ENCODE results near the gene FAT3.

FAT3 gene

DNA sequence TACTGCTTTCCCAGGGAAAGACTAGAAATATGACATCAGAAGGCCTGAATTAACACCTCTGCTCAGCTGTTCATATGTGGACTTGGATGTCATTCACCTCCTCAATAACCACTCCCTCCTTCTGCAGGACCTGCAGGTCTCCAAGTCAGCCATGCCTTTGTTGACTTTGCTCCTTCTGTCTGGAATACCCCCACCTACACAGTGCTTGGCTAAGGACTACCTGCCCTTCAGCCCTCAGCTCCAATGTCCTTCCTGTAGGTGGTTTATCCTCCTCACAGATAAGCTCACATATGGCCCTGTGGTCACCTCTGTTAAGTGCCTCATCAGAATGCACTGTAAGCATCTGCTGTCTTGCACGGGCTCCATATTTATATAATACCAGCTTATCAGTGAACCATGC lies 26.4 kb upstream of the FAT3 start:
- TF ChIP-seq, protein P1, sequence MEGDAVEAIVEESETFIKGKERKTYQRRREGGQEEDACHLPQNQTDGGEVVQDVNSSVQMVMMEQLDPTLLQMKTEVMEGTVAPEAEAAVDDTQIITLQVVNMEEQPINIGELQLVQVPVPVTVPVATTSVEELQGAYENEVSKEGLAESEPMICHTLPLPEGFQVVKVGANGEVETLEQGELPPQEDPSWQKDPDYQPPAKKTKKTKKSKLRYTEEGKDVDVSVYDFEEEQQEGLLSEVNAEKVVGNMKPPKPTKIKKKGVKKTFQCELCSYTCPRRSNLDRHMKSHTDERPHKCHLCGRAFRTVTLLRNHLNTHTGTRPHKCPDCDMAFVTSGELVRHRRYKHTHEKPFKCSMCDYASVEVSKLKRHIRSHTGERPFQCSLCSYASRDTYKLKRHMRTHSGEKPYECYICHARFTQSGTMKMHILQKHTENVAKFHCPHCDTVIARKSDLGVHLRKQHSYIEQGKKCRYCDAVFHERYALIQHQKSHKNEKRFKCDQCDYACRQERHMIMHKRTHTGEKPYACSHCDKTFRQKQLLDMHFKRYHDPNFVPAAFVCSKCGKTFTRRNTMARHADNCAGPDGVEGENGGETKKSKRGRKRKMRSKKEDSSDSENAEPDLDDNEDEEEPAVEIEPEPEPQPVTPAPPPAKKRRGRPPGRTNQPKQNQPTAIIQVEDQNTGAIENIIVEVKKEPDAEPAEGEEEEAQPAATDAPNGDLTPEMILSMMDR (IDR thresholded peaks at IDR 0.05; ENCODE audit: low read depth, low read length), result no peak
- no peak for DNase-seq (ENCODE audit: extremely low read depth, low read depth)

DNA sequence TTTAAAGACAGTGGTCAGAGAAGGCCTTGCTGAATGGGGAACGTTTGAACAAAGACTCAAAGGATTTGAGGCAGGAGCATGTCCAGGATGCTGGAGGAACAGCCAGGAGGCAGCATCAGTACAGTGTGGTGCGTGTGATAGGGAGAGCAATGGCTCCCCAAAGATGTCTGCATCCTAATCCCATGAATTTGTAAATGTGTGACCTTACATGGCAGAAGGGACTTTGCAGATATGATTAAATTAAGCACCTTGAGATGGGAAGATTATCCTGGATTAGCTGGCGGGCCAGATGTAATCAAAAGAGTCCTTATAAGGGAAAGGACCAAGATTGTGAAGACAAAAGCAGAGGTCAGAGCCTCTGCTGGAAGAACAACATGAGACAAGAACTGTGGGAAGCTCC lies 24.6 kb upstream of the FAT3 start:
- DNase-seq (ENCODE audit: extremely low read depth, low read depth), result no peak

DNA sequence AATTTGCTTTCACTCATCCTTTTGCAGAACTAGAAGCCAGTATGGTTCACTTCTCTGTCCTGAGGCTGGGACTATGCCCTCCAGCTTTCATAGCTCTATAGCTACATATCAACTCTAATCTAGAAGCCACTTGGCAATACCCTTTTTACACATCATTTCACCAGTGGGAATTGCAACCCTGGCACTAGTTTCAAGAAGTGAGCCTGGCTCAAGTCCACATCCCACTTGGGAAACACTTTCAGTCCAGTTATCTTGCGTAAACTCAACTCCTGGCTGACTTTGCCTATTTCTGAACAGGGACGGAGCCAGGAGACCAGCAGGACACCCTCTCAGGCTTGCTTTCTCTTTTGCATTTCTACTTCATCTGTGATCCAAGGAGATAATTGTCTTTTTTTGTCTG lies 19.9 kb upstream of the FAT3 start:
- no peak for DNase-seq (ENCODE audit: extremely low read depth, low read depth)
- TF ChIP-seq, protein P1 (IDR thresholded peaks at IDR 0.05; ENCODE audit: low read depth, low read length), result no peak

More for the DNA sequence above, 24.6 kb upstream of the FAT3 start:
- TF ChIP-seq, protein P1 (IDR thresholded peaks at IDR 0.05; ENCODE audit: low read depth, low read length), result no peak

DNA sequence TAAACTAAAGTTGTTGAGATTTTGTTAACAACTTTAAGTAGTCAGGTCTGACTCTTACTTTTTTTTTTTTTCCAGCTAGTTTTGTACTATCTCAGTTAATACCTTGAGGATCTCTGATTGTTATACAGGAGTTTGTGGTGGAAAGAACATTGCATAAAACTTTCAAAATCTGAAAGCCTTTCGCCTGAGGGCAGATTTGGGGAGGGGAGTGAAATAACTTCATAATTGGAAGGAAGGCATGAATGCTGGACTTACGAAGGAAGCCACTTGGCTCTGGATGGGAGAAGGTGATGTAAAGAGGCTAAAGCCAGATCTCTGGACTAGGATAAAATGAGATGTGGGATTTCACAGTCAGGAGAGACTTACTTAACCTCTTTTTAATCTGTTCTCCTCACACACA lies 18.2 kb upstream of the FAT3 start:
- no peak for DNase-seq (ENCODE audit: extremely low read depth, low read depth)
- TF ChIP-seq, protein P1 (IDR thresholded peaks at IDR 0.05; ENCODE audit: low read depth, low read length), result no peak

DNA sequence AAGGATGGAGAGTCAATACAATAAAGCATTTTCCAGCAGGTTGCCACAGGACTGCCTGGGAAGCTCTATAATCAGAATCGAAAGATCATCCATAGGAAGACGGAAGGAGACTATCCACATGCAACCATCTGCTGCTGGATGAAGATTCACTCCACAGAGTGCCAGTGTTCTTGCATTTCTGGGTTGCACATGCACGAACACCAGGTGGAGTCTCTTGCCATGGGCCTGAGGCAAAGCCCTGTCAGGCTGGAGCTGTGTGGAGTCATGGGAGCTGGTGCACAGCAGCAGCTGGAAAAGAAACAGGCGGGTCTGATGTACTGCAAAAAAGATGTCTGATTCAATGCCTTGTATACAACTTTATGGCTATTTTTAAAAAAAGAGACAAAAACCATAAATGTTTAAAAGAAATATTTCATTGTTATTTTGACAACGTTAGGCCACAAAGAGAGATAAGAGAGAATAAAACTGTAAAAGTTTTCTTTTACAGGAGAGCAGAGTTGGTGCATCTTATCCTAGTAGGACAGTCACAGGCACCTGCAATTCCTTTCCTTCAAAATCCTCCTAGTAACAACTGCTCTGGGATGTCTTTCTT lies 12.9 kb upstream of the FAT3 start:
- TF ChIP-seq, protein P1 (IDR thresholded peaks at IDR 0.05; ENCODE audit: low read depth, low read length), result peak; percentile 44
- no peak for DNase-seq (ENCODE audit: extremely low read depth, low read depth)

DNA sequence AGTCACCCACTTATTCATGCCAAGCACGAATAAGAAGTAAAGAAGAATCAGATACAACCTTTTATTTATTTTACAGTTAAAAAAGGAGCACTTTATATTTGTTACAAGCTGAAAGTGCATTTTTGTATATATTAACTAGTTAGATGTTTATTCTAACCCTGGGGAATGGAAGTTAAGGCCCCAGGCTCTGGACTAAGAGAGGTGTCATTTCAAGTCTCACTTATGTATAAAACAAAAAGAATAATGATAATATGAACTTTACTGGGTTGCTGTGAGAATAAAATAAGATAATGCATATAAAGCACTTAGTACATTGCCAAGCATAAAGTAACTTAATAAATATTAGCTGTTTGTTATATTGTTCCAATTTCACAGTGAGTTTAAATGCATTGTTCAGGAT lies 12.1 kb upstream of the FAT3 start:
- no peak for DNase-seq (ENCODE audit: extremely low read depth, low read depth)
- TF ChIP-seq, protein P1 (IDR thresholded peaks at IDR 0.05; ENCODE audit: low read depth, low read length), result no peak

DNA sequence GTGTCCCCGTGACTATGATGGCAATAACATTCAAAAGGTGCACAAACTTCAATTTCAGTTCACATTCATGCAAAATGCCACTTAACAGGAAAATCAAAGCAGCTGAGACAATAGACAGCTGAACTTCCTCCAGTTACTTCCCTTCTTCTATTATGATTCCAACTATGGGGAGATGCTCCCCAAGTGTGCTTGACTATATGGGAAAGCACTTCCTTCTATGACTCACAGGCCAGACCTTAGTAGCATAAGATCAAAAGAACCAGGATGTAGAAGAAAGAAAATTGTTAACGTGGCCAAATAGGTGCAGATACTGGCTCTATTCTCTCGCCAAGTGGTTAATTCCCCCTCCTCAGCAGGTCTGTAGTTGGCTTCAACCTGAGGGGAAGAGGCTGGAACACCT lies 7.8 kb upstream of the FAT3 start:
- TF ChIP-seq, protein P1 (IDR thresholded peaks at IDR 0.05; ENCODE audit: low read depth, low read length), result no peak
- DNase-seq (ENCODE audit: extremely low read depth, low read depth), result no peak
